Lower lobe of right lung (tissue), 2 donors: ENCODE results near the gene DBR1. TPM values are rescaled to one million over a fixed set of nuclear protein-coding genes. Genes with fewer than 3 reads are reported as not detected.

Source experiments
- ATAC-seq, 2 donors: fragments of 200-7000 bp; cut with Tn5 transposase; one replicate each; pipeline ENCODE4 v1.9.1; 2020 to 2022; ENCODE audit warnings: mild to moderate bottlenecking in 2 of 2, moderate library complexity in 2 of 2
- DNase-seq: peaks from one replicate; pipeline ENCODE4 v3.0.0-alpha.2; 2020
- H3K27ac ChIP-seq: fragments of 200-600 bp; one replicate; pipeline ENCODE4 v1.8.0; 2022
- H3K27me3 ChIP-seq: fragments of 200-600 bp; one replicate; pipeline ENCODE4 v1.8.0; 2022; ENCODE audit warnings: low read depth
- H3K36me3 ChIP-seq: fragments of 200-600 bp; one replicate; pipeline ENCODE4 v1.8.0; 2022; ENCODE audit warnings: mild to moderate bottlenecking
- H3K4me1 ChIP-seq: fragments of 200-600 bp; one replicate; pipeline ENCODE4 v1.8.0; 2022
- H3K4me3 ChIP-seq: fragments of 200-600 bp; one replicate; pipeline ENCODE4 v1.8.0; 2022; ENCODE audit warnings: mild to moderate bottlenecking
- H3K9me3 ChIP-seq: fragments of 200-600 bp; one replicate; pipeline ENCODE4 v1.8.0; 2022
- CTCF ChIP-seq: fragments of 200-600 bp; IDR thresholded peaks from one replicate; pipeline ENCODE4 v1.8.0; 2022; ENCODE audit warnings: antibody characterized with exemption, mild to moderate bottlenecking
- intact Hi-C: fragments of 100-400 bp; cut with DNase I; formaldehyde crosslinking; loops from one replicate; pipeline ENCODE4 v1.11.0; 2022
- total RNA-seq: library from RNA; stranded (reverse); fragmentation: NEBNext Ultra II Directional; extraction: Animal tissue kit (Norgen Biotek cat#: 25700); gene quantifications from one replicate; pipeline ENCODE4 v1.2.1, GENCODE V29; 2021
- donor health status: DM: no; HTN: yes; CAD: no; lungs with severe emphysema.

DBR1 gene
- total RNA-seq, 1 donor from 2014 or later: 17.5 TPM

- ATAC-seq (peak; percentile 99), DNase-seq (peak; percentile 95)
- TF ChIP-seq CTCF: no peak
- Histone ChIP-seq H3K27ac (peak overlapping the region; percentile 97), H3K27me3 (no peaks in the 10 kb centered on the region), H3K9me3 (no peaks in the 10 kb centered on the region), H3K4me3 (peak overlapping the region; percentile 88), H3K4me1 (peaks cover 23% of the 10 kb centered on the region), H3K36me3 (peaks cover 4% of the 10 kb centered on the region)
- intact Hi-C loops: no loop called here
Observed at GRCh38 chr3:138186803-138187295, 12.1 kb upstream of the DBR1 start.

GRCh38 chr3:138186221-138186620 lies 11.5 kb upstream of the DBR1 start:
- DNase-seq (no peak), ATAC-seq (peak; percentile 6 to 14)
- Histone ChIP-seq H3K4me1 (peaks cover 23% of the 10 kb centered on the region), H3K36me3 (no peaks in the 10 kb centered on the region), H3K9me3 (no peaks in the 10 kb centered on the region), H3K27me3 (no peaks in the 10 kb centered on the region), H3K4me3 (peak overlapping the region; percentile 88), H3K27ac (no peak overlapping the region)
- no peak for TF ChIP-seq CTCF
- intact Hi-C loops: no loop called here

- ATAC-seq (no peak), DNase-seq (no peak)
- Histone ChIP-seq H3K36me3 (no peaks in the 10 kb centered on the region), H3K4me1 (peaks cover 23% of the 10 kb centered on the region), H3K27me3 (no peaks in the 10 kb centered on the region), H3K27ac (no peak overlapping the region), H3K4me3 (no peak overlapping the region), H3K9me3 (no peaks in the 10 kb centered on the region)
- TF ChIP-seq CTCF: no peak
- intact Hi-C loops: no loop called here
Observed at GRCh38 chr3:138184994-138185393, 10.3 kb upstream of the DBR1 start.

- Histone ChIP-seq H3K4me3 (no peak overlapping the region), H3K27me3 (no peaks in the 10 kb centered on the region), H3K4me1 (no peaks in the 10 kb centered on the region), H3K9me3 (no peaks in the 10 kb centered on the region), H3K36me3 (no peaks in the 10 kb centered on the region), H3K27ac (no peak overlapping the region)
- peak; percentile 37 for TF ChIP-seq CTCF
- ATAC-seq (peak; percentile 56 to 62), DNase-seq (no peak)
- intact Hi-C loops: no loop called here
Observed at GRCh38 chr3:138180375-138181029, 5.8 kb upstream of the DBR1 start.

GRCh38 chr3:138173769-138174420 lies 826 bp downstream of the DBR1 start:
- peaks cover 37% of the 10 kb centered on the region for H3K36me3 ChIP-seq
- peak overlapping the region; percentile 82 for H3K27ac ChIP-seq
- no peaks in the 10 kb centered on the region for H3K27me3 ChIP-seq
- H3K9me3 ChIP-seq: no peaks in the 10 kb centered on the region
- DNase-seq (no peak), ATAC-seq (peak in 1 of 2 donors; percentile 4)
- peaks cover 22% of the 10 kb centered on the region for H3K4me1 ChIP-seq
- TF ChIP-seq CTCF: no peak
- intact Hi-C loops: no loop called here
- peak overlapping the region; percentile 78 for H3K4me3 ChIP-seq
